Activated B cell treated with CpG ODN at 0.5 μM for 24 hours (primary cell): ENCODE data around the gene CFAP97D1. TPM values are rescaled to one million over a fixed set of nuclear protein-coding genes. Genes with fewer than 3 reads are reported as not detected.

Source experiments
- ATAC-seq: fragments of 200-7000 bp; cut with Tn5 transposase; one replicate; pipeline ENCODE4 v1.10.0; 2021; ENCODE audit warnings: low read depth, mild to moderate bottlenecking, moderate library complexity
- CTCF ChIA-PET: fragments of 350-600 bp; sonication (Branson Sonifier 250); formaldehyde crosslinking; loops from one replicate; lab custom pipeline; 2021; ENCODE audit warnings: antibody characterized with exemption; lab: Charles Lee
- POLR2A ChIA-PET: fragments of 350-600 bp; sonication (Branson Sonifier 250); formaldehyde crosslinking; loops from one replicate; lab custom pipeline; 2021; ENCODE audit warnings: antibody characterized with exemption; lab: Charles Lee
- DNase-seq: peaks from one replicate; pipeline ENCODE4 v3.0.0; 2022
- H3K27ac Mint-ChIP-seq: one replicate; pipeline ENCODE4 v1.8.0; 2020; ENCODE audit warnings: mixed read lengths
- H3K27me3 Mint-ChIP-seq: one replicate; pipeline ENCODE4 v1.8.0; 2021; ENCODE audit warnings: mixed read lengths
- H3K36me3 Mint-ChIP-seq: one replicate; pipeline ENCODE4 v1.8.0; 2021; ENCODE audit warnings: low read depth, mixed read lengths
- H3K4me1 Mint-ChIP-seq: one replicate; pipeline ENCODE4 v1.8.0; 2021; ENCODE audit warnings: mixed read lengths
- H3K4me3 Mint-ChIP-seq: one replicate; pipeline ENCODE4 v1.8.0; 2020; ENCODE audit warnings: mild to moderate bottlenecking, mixed read lengths
- H3K9me3 Mint-ChIP-seq: one replicate; pipeline ENCODE4 v1.8.0; 2020; ENCODE audit warnings: mixed read lengths
- intact Hi-C: fragments of 100-400 bp; cut with micrococcal nuclease; formaldehyde crosslinking; loops from one replicate; pipeline ENCODE4 v1.15.1; 2024
- total RNA-seq: library from RNA; stranded (reverse); gene quantifications from 2 replicates; pipeline ENCODE4 v1.2.3, GENCODE V29; 2022
- TF ChIP-seq, protein P1 (sequence below): fragments of 200-600 bp; IDR thresholded peaks from one replicate; pipeline ENCODE4 v1.8.0; 2022; ENCODE audit warnings: antibody characterized with exemption, mild to moderate bottlenecking

The CFAP97D1 gene
- total RNA-seq, 1 donor from 2014 or later, result not detected

DNA sequence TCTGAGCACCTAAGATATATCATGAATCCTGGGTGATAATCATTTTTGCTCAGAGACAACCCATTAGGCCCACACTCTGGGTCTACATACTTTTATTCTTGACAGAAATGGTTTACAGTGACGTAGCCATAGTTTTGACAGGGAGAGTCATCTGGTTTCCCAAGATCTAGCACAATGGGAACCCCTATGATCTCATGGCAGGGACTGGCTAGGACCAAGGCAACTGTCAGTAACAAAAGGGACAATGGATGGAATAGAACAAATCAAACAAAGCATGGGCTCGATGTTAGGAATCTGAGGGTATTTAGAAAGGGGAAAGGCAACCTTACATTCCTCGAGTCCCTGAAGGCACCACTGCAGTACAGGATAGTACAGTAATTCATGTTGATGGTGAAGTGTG is 20.5 kb downstream of the CFAP97D1 start:
- ChIA-PET CTCF (no interaction called here), POLR2A (no interaction called here)
- Mint-ChIP-seq H3K4me1 (no peaks in the 10 kb centered on the region), H3K27me3 (peaks cover 43% of the 10 kb centered on the region), H3K9me3 (peaks cover 5% of the 10 kb centered on the region), H3K36me3 (no peaks in the 10 kb centered on the region), H3K27ac (no peak overlapping the region), H3K4me3 (no peak overlapping the region)
- DNase-seq (no peak), ATAC-seq (no peak)
- TF ChIP-seq, protein P1, sequence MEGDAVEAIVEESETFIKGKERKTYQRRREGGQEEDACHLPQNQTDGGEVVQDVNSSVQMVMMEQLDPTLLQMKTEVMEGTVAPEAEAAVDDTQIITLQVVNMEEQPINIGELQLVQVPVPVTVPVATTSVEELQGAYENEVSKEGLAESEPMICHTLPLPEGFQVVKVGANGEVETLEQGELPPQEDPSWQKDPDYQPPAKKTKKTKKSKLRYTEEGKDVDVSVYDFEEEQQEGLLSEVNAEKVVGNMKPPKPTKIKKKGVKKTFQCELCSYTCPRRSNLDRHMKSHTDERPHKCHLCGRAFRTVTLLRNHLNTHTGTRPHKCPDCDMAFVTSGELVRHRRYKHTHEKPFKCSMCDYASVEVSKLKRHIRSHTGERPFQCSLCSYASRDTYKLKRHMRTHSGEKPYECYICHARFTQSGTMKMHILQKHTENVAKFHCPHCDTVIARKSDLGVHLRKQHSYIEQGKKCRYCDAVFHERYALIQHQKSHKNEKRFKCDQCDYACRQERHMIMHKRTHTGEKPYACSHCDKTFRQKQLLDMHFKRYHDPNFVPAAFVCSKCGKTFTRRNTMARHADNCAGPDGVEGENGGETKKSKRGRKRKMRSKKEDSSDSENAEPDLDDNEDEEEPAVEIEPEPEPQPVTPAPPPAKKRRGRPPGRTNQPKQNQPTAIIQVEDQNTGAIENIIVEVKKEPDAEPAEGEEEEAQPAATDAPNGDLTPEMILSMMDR, result no peak
- intact Hi-C loops, result no loop called here

DNA sequence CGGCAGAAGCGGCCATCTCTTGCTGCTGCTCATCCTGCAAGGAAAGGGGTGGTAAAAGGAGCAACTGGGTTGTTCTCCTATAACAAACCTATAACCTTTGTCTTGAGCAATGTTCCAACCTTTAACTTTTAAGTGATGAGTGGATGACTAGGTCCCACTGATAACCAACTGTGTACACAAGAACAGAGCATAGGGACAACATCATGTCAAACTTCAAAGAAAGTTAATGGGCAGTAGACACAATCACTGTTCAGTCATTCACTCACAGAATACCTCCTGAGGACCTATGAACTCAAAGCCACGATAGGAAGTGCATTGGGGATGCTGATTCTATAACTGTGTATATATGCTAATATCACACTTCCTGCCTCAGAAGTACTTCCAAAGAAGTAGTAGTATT is 21.6 kb downstream of the CFAP97D1 start:
- DNase-seq, result no peak
- ChIA-PET CTCF (no interaction called here), POLR2A (no interaction called here)
- H3K4me3 Mint-ChIP-seq, result no peak overlapping the region
- no peaks in the 10 kb centered on the region for H3K36me3 Mint-ChIP-seq
- intact Hi-C loops, result no loop called here
- no peak for ATAC-seq
- H3K27me3 Mint-ChIP-seq, result peaks cover 38% of the 10 kb centered on the region
- peaks cover 5% of the 10 kb centered on the region for H3K9me3 Mint-ChIP-seq
- TF ChIP-seq, protein P1, result no peak
- no peaks in the 10 kb centered on the region for H3K4me1 Mint-ChIP-seq
- no peak overlapping the region for H3K27ac Mint-ChIP-seq

DNA sequence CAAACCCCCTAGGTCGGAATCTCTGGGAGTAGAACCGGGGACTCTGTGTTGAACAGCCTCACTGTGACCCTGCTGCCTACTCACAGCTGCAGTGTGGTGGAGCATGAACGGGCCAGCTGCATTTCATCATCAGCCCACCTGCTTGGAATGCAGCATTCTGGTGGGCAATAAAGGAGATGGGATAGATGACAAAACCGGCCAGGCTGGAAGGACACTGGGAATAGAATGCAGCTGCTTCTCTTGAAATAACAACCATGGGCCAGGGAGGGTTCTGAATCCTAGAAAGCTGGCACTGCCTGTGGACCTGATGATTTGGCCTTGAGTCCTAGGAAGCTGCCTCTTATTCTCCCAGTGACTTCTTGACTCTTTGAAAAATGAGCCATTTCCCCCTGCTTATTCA is 23.5 kb downstream of the CFAP97D1 start:
- TF ChIP-seq, protein P1, result no peak
- no peak overlapping the region for H3K4me3 Mint-ChIP-seq
- H3K27me3 Mint-ChIP-seq, result peaks cover 36% of the 10 kb centered on the region
- CTCF ChIA-PET, result no interaction called here
- H3K9me3 Mint-ChIP-seq, result peaks cover 5% of the 10 kb centered on the region
- intact Hi-C loops, result no loop called here
- no peak overlapping the region for H3K27ac Mint-ChIP-seq
- no peaks in the 10 kb centered on the region for H3K36me3 Mint-ChIP-seq
- no peak for DNase-seq
- ATAC-seq, result no peak
- no peaks in the 10 kb centered on the region for H3K4me1 Mint-ChIP-seq
- POLR2A ChIA-PET, result no interaction called here

GRCh38 chr17:43805117-43805516 is 24.9 kb downstream of the CFAP97D1 start:
- no peaks in the 10 kb centered on the region for H3K4me1 Mint-ChIP-seq
- intact Hi-C loops, result no loop called here
- H3K27me3 Mint-ChIP-seq, result peaks cover 31% of the 10 kb centered on the region
- CTCF ChIA-PET, result no interaction called here
- H3K36me3 Mint-ChIP-seq, result no peaks in the 10 kb centered on the region
- DNase-seq (no peak), ATAC-seq (no peak)
- no peak overlapping the region for H3K4me3 Mint-ChIP-seq
- POLR2A ChIA-PET, result no interaction called here
- TF ChIP-seq, protein P1, result no peak
- no peak overlapping the region for H3K27ac Mint-ChIP-seq
- peaks cover 5% of the 10 kb centered on the region for H3K9me3 Mint-ChIP-seq

DNA sequence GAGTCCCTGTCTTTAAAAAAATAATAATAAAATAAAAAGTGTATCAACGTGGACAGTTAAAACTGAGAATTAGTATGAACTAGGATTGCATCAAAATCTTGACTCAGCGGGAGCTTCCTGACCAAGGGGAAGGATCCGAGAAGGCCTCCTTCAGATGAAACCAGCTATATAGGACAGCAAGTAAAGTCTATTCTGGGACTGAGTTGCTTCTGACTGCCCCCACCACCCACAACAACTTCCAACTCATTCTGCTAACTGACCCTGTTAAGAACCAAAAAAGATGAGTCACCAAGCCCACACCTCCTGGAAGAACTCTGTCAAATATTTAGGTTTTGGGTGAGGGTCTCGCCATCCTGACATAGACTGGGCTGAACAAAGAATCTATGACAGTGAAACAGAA is 27.8 kb downstream of the CFAP97D1 start:
- ChIA-PET CTCF (no interaction called here), POLR2A (no interaction called here)
- H3K36me3 Mint-ChIP-seq, result no peaks in the 10 kb centered on the region
- peaks cover 5% of the 10 kb centered on the region for H3K9me3 Mint-ChIP-seq
- H3K27me3 Mint-ChIP-seq, result peaks cover 23% of the 10 kb centered on the region
- no peak overlapping the region for H3K4me3 Mint-ChIP-seq
- TF ChIP-seq, protein P1, result no peak
- intact Hi-C loops, result no loop called here
- H3K4me1 Mint-ChIP-seq, result no peaks in the 10 kb centered on the region
- DNase-seq, result no peak
- H3K27ac Mint-ChIP-seq, result no peak overlapping the region
- no peak for ATAC-seq
